NCI-H1417 (cell line): ENCODE measurements around the gene NR6A1.

Source experiments
- DNase-seq, 3 experiments: peaks; one replicate each; lab custom pipeline; 2025; lab: John Stamatoyannopoulos, UW

Gene NR6A1

GRCh38 chr9:124488641-124489210, 282.4 kb downstream of the NR6A1 start:
- DNase-seq = no peak

DNA sequence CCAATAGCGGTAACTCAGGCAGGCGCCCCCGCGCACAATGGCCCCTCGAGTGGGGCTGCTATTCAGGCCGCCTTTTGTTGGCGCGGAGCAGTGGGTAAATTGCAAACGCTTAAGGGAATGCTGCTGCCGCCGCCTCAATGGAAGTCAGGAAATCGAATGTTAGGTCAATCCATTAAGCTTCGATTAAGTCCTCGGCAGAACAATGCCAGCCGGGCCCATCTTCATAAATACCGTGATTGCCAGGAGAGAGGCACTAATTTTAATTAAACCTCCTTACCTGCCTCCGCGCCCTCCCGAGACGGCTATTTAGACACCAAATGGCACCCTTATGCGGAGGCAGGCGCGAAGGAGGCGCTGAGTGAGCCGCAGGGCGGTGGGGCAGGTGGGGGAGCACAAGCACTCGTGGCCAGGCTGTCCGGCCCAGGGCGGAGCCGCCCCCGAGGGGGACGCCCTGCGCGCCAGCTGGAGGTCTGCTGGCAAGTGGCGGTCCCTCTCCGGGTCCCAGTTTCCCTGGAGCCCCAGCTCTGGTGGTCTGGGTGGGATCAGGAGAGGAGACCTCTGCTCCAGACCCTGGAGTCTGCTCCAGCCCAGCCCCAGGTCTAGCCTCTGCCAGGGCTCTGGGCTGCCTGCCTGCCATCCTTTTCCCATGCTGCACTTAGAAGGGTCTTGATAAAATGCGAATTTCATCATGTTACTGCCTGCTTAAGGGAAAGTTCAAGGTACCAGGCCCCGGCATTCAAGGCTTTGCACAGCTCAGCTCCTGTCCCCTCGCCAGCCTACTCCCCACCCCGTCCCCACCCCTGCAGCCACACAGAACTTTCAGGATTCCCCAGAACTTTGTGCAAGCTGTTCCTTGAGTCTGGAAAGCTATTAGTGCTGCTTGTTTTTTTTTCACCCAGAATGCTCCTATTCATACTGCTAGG, 283.6 kb downstream of the NR6A1 start:
- DNase-seq = peak in 1 of 3 experiments; percentile 39

GRCh38 chr9:124486778-124487259, 284.3 kb downstream of the NR6A1 start:
- DNase-seq = no peak

DNA sequence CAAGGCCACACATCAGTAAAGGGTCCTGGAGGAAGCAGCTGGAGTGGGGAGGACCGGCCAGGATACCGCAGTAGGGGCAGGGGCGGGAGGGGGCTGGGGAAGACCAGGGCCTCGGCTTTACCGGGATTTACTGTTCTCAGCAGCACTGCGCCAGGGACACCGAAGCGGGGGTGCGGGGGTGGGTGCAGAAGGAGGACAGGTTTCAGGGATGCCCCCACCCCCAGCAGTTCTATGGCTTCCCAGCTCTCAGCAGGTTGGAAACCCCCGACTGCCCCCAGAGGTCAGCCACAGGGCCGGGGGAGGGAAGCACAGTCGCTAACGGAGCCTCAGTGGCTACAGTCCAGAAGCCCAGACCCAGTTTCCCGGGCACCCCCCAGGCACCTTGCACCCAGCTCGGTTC, 285.2 kb downstream of the NR6A1 start:
- DNase-seq = no peak

GRCh38 chr9:124485201-124485600, 285.9 kb downstream of the NR6A1 start:
- DNase-seq = no peak

DNA sequence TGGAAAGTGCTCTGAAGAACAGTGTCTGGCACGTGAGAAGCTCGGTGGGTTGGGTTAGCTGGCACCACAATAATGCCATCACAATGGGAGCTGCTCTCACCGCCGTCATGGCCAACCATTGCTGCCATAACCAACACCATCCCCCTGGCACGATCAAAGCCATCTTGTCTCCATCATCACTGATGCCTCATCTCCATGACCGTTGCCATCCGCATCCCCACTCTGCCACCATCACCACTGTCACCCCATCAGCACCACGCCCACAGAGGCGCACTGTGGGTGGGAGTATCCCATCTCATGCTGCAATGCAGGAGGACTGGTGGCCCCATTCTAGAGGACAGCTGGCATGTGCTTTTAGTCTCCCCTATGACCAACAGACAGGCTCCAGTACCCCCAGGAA, 287.6 kb downstream of the NR6A1 start:
- DNase-seq = no peak

GRCh38 chr9:124482431-124483031, 288.6 kb downstream of the NR6A1 start:
- DNase-seq = no peak

DNA sequence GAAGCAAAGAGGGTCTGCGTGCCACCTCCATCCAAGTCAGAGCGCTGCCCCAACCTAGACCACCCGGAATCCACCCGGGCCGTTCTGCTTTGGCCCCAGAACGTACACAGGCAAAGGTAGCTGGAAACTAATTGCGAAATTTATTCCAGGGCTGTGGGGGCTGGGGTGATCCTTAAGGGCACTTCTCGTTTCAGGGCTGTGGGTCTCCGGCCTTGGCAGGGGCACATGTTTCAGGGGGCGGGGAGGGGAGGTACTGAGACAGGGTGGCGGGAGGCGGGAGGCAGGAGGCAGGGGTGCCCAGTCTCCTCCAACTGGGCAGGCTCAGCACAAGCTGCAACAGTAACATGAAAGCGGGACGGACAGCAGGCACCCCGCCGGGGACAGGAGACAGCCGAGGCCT, 290.0 kb downstream of the NR6A1 start:
- DNase-seq = no peak

GRCh38 chr9:124480621-124480981, 290.5 kb downstream of the NR6A1 start:
- peak in 2 of 3 experiments; percentile 33 to 35 for DNase-seq

GRCh38 chr9:124479947-124480620, 291.0 kb downstream of the NR6A1 start:
- no peak for DNase-seq

- DNase-seq = no peak
These were observed 291.7 kb downstream of the NR6A1 start for GRCh38 chr9:124479371-124479770.

DNA sequence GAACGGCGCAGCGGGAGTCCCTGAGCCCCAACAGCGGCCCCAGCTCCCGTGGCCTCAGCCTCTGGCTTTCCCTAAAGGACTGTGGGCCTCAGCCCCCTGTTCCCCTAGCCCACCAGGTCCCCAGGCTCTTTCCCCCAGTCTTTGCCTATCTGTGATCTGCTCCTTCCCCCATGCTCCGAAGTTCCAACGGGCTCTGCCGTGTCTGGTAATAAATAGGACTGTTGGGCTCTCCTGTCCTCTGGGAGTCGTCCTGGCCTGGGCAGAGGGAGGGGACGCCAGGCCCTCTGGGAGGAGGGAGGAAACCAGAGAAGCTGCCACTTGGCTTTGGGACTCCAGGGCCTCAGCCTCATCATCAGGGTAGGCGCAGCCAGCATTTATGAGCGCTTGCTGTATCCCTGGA, 292.8 kb downstream of the NR6A1 start:
- peak in 2 of 3 experiments; percentile 68 to 75 for DNase-seq

- peak; percentile 49 to 93 (median 91) for DNase-seq
These were observed 293.3 kb downstream of the NR6A1 start for GRCh38 chr9:124477648-124478285.

- peak; percentile 16 to 86 (median 80) for DNase-seq
These were observed 293.9 kb downstream of the NR6A1 start for GRCh38 chr9:124477211-124477647.

- DNase-seq = no peak
These were observed 295.0 kb downstream of the NR6A1 start for GRCh38 chr9:124475868-124476690.

DNA sequence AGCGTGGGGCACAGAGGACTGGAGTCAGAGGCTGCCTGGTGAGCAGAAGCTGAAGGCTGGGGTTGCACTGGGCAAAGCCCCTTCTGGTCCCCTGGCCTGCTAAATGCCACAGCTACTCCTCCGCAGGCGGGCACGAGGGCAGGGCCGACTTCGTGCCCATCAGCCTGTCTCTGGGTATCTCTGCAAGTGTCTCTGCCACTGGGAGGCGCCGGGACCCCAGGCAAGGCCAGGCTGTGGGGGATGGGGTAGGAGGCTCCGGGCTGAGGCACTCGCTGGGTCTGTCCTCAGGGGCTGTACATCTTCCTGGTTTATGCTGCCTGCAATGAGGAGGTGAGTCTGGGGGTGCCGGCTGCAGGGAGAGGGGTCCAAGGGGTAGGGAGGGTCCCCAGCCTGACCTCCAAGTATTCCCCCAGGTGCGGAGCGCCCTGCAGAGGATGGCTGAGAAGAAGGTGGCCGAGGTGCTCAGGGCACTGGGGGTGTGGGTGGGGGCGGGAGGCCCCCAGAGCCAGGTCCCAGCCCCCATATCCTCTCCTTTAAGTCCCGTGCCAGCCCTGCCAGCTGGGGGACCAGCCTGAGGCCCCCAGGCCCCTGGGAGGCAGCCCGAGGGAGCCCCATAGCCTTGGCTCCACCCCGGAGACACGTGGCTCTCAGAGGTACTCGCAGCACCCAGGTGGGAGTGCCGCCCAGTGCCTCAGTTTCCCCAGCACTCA, 295.8 kb downstream of the NR6A1 start:
- no peak for DNase-seq

GRCh38 chr9:124474151-124474550, 297.0 kb downstream of the NR6A1 start:
- DNase-seq = no peak

- DNase-seq = no peak
These were observed 297.8 kb downstream of the NR6A1 start for GRCh38 chr9:124473310-124473709.

DNA sequence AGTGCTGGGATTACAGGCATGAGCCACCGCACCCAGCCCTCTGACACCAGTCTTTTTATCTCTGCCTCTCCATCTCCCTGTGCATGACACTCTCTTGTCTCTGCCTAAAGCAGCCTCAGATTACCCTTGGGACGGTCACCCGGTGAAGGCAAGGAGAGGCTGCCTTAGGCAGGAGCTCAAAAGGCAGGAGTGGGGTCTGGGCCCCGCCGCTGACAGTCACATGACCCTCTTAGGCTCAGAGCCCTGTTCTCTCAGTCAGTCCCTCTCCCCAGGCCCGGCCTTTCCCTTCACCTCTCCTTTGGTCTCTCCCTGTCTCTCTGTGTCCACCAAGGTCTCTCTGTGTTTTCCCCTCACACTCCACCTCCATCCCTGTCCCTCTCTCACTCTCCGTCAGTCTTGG, 298.3 kb downstream of the NR6A1 start:
- DNase-seq = no peak

DNA sequence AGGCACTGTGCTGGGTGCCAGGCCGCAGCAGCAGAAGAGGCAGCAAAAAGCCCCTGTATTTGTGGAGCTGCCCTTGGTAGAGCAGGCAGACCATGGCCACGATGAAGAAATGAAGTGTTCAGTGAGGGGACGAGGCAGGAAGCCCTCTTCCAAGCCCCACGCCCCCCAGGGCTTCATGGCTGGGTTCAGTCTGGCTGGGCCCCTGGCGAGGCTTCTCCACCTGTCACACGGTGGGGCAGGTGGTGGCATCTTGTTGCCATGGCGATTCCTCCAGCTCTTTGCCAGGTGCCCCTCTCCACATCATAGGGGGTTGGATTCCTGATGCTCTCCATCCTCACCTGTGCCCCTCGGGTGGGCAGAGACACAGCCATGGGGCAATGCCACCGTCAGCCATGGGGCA, 299.4 kb downstream of the NR6A1 start:
- DNase-seq = peak in 2 of 3 experiments; percentile 22 to 53
